Stimulated activated CD4-positive, alpha-beta T cell treated with anti-CD3 and anti-CD28 coated beads, Interleukin-12 subunit alpha, Interleukin-12 subunit beta, amount 100 ng/mL, for 24 hours (primary cell): ENCODE data around the gene BCAS3.

Source experiments
- DNase-seq, 2 experiments: peaks; one replicate each; pipeline ENCODE4 v3.0.0-alpha.2; 2020; ENCODE audit warnings: low read depth in 2 of 2

BCAS3 gene

DNA sequence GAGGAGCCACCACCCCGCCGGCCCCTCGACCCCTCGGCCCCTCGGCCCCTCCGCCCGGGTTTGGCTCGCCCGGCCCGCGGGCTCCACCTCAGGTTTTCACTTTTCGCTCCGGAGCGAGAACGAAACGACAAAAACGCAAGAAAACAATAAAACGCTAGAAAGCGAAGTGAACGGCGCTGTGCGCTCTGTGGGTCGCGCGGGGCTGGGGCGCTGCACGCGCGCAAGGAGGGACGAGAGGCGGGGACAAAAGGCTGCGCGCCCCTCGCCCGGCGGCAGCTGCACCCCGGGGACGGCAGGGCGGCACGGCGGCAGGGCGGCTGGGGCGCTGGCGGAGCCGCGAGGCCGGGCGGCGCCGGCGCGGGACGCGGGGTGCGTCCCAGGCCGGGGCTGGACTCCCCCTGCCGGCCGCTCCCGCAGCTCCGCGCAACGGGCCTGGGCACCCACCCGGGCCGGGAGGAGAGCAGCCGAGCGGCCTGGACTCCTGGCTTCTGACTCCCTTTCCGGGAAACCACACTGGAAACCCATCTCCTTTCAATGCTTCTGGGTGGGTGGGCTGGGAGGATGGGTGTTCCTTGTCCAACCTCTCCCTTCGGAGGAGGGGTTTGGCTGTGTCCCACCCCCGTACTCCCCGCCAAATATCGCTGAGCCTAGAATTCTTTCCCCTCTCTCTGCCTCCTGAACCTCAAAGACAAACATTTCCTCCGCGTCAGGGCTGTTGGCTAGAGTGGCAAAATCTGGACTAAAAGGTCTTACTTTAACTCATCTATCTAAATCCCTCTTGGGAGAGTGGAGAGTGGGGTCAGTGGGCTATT is 731.9 kb downstream of the BCAS3 start:
- DNase-seq = no peak

DNA sequence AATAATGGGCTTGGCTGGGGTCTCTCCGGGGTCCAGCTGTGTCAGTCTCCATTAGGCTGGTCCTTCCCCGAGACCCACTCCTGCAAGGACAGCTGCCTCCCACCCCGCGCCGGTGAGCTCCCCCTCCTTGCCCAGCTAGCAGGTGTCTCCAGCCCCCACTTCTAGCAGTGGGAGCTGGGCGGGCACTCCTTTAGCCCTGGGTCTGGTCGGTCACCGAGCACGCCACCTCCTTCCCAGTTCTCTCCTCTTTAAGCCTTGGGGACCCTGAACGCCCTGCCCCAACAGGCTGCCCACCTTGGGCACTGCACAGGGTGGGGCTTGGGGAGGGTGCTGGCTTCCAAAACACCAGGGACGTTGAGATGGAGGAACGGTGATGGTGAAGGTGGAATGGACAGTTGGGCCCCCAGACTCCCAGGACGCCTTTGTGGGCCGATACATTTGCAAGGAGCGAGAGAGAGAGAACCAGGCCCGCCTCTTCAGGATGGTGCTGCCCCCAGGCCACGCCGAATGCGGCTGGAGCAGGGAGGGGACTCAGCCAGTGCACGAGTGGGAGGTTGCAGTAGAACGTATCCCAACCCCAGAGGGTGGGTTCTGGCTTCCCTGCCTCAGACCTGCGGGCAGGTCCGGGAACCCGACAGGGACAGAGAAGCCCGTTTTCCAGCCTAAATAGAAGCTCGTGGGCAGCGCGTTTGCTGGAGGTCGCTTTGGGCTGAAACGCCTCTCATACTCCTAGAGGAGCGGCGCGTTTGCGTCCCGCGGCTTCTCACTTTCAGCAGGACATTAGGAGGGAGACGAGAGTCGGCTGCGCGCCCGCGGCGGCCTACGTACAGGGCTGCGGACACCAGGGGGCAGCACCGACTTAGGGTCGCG is 732.7 kb downstream of the BCAS3 start:
- peak in 1 of 2 experiments; percentile 61 for DNase-seq

DNA sequence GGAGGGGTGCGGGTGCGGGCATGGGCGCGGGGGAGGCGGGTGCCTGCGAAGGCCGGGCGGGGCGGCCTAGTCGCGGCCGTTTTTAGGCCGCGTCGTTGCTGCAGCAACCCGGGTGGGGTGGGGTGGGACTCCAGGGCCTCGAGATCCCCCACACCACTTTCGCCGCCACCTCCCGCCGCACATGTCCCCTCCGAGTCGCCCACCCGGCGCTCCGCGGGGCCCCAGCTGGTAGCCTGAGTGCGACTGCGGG is 733.3 kb downstream of the BCAS3 start:
- DNase-seq = no peak

DNA sequence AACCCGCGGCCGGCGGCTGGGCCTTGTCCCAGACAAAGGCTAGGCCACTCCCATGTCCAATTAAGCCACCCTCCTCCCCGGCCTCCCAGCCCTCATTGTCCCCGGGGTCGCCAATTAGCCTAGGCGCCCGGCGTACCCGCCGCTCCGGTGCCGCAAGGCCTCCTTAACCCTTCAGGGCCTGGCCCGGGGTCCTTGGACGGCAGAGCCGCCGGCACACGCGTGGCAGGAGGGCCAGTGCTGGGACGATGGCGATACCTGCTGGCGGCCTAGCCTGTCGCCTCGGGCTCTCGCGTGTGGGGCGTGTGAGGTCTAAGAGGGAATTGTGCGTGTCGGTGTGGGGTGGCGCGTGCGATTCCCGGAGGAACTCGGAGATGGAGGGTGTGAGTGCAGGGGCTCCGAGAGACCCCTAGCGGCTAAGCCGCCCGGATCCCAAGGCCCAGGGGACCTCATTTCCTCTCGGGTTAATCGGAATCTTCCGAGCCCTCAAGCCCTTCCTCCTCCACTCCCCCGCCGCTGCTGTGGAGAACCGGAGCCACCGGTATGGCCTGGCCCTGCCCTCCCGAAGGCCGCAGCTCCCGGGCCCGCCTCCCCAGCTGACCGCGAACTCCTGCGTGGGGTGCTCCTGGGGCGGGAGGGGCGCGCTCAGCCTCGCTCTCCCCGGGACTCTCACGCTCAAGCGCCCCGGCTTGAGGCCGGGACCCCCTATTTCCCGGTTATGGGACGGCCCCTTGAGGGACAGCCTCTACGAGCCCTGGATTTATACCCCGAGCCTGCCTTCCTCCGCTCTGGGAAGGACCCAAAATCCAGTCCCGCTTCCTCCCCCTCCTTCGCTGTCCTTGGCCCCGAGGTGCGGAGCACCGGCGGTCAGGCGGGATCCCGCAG is 733.9 kb downstream of the BCAS3 start:
- no peak for DNase-seq

DNA sequence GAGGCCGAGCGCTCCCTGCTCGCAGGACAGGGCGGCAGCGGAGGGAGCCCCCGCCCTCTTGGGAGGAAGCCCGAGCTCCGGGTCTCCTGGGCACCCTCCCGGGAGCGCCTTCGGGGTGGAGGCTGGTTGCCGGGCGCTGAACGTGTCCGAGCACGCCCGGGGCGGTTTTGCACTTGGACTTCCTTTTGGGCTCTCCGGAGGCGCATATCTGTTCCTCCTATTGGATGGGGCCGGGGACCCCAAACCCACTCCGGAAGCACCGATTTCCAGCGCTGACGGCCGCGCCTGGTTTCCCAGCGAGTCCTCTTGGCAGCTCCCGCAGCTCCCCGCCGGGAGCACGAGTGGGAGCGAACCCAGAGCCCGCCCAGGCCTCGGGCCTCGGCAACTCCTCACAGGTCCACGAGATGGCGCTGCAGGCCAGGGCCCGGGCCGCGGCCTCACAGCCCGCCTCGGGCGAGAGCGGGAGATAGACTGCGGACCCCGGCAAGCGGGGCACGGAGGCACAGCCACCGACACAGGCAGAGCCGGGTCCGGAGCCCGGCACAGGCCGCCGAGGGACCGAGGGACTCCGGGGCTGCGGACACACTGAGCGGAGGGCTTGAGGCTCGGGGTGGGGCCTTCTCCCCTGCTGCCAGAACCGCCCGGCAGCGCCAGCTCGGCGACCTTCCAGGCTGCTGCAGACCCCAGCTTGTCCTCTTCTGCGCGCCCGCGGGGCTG is 734.6 kb downstream of the BCAS3 start:
- peak; percentile 61 to 64 for DNase-seq

DNA sequence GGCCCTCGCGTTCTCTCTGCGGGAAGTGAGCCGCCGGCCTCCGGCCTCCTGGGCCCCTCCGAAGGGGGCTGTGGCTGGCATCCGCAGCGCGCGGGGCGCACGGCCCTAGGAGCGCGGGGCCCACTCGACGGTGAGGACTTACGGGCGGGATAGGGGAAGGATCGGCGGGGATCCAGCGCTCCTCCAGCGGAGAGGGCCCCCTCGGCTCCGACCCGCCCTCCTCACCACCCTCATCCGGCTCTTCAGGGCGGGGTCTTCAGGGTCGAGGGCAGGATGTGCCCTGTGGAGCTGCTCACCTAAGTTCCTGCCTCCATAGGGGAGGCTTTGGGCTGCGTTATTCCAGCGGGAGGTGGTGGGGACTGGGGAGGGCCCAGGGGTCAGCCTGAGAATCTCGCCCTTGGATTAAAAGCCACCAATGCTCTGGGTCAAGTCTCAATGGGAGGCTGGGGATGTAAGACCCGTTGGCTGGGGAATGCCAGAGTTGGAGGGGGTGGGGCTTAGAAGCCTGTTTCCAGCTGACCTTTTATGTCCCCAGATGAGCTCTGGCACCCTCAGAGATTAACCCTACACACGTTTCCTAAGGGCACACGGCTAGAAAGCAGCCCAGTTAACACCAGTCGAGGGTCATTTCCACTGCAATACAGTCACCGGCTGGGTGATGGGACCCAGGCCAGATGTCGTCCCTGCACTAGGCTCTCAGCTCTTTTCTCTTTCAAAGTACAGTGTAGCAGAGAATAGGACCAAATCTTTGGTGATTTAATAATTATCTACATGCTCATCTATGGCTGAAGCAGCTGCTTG is 735.4 kb downstream of the BCAS3 start:
- DNase-seq = no peak

DNA sequence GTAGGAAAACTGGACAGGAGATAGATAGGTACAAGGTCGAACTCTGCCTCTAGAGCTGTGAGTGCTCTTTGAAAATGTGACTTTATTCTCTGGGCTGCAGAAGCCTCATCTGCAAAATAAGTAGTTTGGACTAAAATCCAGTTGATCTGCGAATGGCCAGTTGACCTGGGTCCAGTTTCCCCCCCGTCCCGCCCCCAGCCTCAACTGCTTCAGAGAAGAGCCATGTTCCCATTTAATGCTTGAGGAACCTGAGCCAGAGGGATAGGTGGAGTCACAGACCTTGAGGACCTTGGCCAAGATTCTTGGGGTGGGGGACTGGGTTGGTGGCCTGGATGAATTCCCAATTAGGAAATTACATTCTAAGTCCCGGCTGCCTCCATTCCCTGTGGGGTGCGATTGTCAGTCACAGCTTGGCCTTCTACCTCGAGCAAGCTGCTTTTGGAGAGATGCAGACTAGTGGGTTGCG is 736.0 kb downstream of the BCAS3 start:
- no peak for DNase-seq

DNA sequence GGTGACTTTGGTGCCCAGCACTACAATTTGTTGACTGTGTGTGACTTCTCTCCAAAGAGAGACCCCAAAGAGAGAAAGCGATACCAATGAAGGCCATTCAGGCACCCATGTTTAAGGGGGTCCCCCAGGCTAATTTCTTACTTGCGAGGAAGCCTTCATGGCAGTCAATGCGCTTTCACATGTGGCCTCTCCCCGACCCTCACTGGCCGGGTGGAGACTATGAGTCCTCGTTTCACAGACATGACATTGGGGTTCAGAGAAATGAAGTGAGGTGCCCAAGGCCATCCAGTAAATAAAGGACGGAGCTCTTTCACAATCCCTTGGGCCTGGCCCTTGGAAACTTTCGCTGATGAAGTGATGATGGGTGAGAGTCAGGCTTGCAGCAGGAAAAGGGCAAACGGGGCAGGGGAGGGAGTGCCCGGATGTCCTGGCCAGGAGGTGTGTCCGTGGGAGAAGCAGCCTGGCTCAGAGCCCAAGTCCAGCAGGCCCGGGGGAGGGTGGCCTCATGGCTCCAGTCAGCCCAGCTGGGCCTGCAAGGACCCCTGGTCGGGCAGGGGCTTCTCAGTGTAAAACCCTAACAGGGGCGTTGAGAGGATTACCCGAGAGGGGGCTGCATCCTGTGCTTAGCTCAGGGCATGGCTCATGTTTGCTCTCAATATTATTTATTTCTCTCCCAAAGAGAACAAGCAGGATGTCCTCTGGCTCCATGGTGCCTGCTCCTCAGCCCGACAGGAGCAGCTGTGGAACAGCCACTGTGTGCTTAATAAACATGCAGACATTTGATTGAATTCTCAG is 736.7 kb downstream of the BCAS3 start:
- DNase-seq = no peak

DNA sequence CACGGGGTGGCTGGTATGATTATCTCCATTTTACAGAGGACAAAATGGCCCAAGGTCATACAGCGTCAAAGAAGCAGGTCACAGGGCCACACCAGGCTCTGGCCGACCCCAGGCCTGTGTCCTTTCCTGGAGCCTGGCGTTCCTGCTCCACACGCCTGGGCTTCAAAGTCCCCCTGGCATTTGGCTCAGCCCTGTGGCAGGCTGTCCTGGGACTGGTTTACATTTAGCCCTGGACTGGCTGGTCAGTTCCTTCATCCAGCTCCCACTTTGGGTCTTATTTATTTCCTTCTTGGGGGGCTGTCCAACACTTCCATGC is 737.2 kb downstream of the BCAS3 start:
- no peak for DNase-seq

DNA sequence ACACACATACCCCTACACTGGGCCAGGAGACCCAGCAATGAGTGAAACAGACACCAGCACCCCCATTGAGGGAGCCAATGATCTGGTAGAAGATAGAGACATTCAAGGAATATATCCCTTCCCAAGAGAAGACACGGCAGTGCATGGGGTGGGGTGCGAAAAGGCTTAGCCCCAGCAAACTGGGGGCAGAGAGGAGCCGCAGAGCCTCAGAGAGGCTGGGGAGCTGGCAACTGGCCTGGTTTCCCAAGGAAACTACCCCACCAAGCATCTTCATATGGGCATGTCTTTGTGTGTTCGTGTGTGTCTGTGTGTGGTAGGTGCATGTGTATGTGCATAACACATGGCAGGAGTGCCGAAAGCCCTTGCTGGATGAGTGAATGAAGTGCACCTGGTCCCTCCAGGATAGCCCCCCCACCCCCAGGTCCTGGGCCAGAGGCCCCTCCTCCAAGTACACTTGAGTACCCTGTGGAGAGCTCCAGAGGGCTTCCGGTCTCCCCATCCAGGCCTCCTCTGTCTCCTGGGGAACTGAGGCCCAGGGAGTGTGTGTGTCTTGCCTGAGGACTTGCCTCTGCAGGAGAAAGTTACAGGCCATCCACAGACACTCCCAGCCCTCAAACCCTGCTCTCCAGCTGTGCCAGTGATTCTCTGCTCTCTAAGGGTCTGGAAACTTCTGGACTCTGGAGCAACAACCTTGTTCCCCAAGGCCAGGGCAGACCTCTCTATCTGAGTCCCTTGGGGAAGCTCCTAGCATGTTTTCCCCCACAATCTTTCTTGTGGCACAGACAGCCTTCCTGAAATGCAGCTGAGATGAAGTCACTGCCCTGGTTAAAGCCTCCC is 737.9 kb downstream of the BCAS3 start:
- DNase-seq = no peak

DNA sequence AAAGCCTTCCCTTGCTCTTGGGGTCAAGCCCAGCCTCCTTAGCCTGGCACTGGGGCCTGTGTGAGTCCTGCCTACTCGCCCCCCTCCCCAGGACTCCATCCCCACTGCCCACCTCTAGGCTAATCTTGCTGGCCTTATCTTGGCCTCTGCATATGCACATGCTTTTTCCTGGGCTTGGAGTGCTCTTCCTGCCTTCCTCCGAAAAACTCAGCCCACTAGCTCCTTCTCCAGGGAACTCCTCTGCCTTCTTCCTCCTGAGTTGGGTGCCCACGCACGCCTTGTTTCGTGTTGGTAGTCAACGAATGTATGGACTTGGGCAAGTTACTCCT is 738.5 kb downstream of the BCAS3 start:
- DNase-seq = no peak

DNA sequence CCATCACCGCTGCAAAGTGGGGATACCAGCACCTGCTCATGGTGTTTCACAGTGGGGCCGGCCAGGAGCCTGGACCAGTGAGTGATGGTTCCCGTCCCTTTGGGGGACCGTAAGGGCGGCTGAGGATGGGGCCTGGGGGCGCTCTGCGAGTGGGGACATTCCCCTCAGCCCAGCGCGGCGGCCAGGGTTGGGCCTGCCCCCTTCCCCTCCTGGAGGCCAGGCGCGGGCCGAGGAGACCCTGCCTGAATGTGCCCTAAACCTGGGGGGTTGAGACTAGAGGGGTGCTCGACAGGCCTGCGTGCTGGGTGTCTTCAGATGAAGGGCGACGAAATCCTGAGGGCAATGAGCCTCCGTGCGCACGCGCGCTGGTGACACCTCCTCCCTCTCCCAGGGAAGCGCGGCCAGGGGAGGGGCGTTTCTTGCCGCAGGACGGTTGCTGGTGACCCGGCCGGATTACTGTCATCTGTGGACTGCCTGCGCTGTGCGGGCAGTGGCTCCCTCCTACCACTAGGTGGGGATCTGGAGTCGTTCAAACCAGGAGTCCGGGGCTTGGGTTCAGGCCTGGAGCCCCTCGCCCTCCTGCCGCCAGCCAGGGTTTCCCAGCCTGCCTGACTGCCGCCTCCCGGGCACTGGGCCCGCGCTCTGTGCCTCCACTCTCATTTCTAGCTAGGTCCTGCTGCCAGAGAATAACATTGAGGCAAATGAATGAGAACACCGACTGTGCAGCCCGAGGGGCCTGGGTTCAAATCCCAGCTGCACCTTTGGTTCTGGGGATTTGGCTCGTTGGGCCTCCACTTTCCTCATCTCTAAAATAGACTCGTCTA is 739.1 kb downstream of the BCAS3 start:
- peak in 1 of 2 experiments; percentile 67 for DNase-seq

DNA sequence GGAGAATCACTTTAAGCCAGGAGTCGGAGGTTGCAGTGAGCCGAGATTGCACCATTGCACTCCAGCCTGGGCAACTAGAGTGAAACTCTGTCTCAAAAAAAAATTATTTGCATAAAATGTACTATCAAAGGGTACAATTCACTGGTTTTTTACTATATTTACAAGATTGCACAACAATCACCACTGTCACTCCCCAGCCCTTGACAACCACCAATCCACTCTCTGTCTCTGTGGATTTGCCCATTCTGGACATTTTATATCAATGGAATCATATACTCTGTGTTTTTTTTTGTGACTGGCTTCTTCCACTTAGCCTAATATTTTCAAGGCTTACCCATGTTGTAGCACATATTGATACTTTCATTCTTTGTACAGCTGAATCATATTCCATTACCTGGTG is 740.8 kb downstream of the BCAS3 start:
- DNase-seq = no peak

DNA sequence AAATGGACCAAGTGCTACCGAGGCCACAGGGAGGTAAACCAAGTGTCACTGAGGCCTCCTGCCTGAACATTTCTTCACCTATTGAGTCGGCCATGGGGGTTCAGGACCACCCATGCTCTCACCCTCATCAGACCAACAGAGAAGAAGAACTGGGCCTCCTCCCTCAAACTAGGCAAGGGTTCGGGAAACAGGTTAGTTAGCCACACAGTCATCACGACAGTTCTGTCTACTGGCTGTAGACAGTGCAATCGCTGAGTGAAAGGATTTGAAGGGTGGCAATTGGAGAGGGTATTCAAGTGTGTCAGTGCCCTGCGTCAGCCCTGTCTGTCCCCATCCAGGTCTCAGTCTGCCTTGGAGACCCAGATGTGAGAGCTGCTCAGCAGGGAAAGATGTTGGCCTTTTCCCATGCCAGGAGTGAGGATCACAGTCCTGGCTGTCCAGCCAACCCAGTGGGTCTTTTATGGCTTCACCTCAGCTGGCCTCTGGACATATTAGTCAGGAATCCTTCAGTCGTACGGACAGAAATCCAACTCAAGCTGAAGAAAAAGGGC is 741.9 kb downstream of the BCAS3 start:
- no peak for DNase-seq

DNA sequence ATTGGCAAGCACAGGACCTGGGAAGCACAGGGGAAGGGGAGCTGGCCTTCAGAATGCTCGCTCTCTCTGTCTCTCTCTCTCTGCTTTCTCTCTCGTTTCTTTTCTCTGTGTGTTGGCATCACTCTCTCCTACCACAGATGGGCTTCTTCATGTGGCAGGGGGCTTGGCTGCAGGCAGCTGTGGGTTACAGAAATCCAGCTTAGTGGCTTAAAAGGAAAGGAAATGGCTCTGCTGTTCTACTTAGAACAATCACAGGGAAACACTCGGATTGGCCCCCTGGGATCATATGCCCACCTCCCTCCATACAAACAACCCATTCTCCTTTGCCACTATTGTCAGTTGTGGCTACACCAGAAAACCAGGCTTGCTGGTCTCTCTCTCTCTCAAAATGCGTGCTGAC is 742.4 kb downstream of the BCAS3 start:
- DNase-seq = no peak

DNA sequence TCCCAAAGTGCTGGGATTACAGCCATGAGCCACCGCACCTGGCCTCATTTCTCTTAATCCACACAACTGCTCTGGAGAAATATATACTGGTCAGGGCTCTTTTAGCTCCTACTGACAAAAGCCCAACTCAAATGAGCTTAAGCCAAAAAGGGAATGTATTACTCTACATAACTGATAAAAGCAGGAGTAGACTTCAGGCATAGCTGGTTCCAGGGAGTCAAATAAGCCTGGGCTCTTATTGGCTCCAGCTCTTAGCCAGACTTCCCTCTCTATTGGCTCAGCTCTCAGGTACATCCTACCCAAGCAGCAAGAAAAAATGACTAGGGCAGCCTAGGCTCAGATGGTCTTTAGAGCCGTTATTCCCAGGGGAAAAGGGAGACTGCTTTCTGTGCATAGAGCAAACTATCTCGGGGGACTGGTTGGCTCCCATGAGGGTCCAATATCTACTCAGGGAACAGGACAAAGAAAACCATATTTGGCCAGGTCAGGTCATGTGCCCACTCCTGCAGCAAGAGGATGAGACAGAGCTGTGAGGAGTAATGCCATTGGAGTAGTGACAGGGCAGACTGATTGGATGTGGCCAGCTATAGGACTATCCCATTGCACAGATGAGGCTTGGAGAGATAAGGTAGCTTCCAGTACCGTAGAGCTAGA is 743.2 kb downstream of the BCAS3 start:
- no peak for DNase-seq

DNA sequence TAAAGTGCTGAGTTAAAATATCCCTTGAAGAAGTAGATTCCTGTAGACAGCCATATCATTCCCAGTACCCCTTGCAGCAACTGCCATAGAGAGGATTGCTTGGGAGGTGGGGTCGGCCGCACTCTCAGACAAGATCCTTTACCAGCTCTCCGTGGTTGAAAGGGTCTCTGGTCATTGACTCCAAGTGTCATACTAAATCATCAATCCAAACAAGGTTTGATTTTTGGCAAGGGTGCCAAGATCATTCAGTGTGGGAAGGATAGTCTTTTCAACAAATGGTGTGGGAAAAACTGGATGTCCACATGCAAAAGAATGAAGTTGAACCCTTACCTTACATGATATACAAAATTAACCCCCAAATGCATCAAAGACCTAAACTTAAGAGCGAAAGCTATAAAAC is 743.8 kb downstream of the BCAS3 start:
- DNase-seq = no peak
